ENCODE results near the gene RNF44.

The RNF44 gene

DNA sequence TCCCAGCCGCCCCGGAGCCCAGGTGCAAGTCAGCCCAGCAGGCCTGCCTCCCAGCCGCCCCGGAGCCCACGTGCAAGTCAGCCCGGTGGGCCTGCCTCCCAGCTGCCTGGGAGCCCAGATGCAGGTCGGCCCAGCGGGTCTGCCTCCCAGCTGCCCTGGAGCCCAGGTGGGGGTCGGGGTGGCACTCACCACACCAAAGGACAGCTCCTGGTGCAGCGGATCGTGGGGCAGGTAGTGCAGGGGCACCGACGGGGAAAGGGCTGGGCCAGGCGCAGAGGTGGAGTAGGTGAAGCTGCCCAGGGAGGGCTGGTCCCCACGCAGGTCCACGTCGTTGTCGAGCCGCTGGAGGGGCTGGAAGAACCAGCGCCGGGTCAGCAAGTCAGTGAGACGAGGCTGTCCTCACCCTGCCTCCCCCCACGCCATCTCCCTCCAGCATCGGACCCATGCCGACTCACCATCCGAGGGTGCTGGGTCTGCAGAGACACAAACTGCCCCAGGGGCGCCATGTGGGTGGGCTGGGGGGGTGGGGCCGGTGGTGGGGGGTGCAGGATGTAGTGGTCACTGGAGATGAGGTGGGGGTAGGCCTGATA, 6.7 kb downstream of the RNF44 start:
- Histone ChIP-seq H3K4me1 (ENCODE audit: control insufficient read depth in 2 of 2, insufficient read depth in 2 of 2, low read length in 2 of 2) (peaks cover 34 to 42% of the 10 kb centered on the region in 2 donors), H3K27me3 (ENCODE audit: control insufficient read depth in 2 of 2, insufficient read depth in 2 of 2, low read length in 2 of 2) (no peaks in the 10 kb centered on the region), H3K4me3 (ENCODE audit: low read length in 2 of 2) (no peak overlapping the region), H3K27ac (ENCODE audit: low read depth in 2 of 2, low read length in 2 of 2) (no peak overlapping the region), H3K9ac (ENCODE audit: low read depth in 1 of 2, low read length in 2 of 2) (no peak overlapping the region), H3K9me3 (ENCODE audit: control insufficient read depth in 2 of 2, low read length in 2 of 2) (no peaks in the 10 kb centered on the region), H3K36me3 (ENCODE audit: control insufficient read depth in 2 of 2, insufficient read depth in 2 of 2, low read length in 2 of 2) (peaks cover 36 to 37% of the 10 kb centered on the region in 2 donors)

DNA sequence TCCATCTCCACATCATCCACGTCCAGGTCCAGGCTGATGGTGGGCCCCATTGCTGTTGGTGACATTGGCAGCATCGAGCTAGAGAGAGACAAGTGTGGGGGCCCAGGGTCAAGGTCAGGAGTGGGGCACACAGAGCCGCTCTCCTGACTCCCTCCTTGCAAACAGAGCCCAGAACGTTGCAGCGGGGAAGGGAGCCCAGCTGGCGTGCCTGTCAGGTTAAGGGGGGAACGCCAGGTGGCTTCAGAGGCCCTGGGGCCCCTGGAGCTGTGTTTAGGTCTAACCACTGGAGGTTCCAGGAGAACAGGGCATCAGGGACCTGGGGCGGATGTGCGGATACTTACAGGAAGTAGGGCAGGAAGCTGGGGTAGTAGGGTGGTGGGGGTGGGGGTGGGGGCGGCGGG, 7.5 kb downstream of the RNF44 start:
- no peak overlapping the region for H3K9ac ChIP-seq (ENCODE audit: low read depth in 1 of 2, low read length in 2 of 2)
- no peak overlapping the region for H3K4me3 ChIP-seq (ENCODE audit: low read length in 2 of 2)
- no peak overlapping the region for H3K27ac ChIP-seq (ENCODE audit: low read depth in 2 of 2, low read length in 2 of 2)
- no peaks in the 10 kb centered on the region for H3K9me3 ChIP-seq (ENCODE audit: control insufficient read depth in 2 of 2, low read length in 2 of 2)
- H3K4me1 ChIP-seq (ENCODE audit: control insufficient read depth in 2 of 2, insufficient read depth in 2 of 2, low read length in 2 of 2): peaks cover 26 to 34% of the 10 kb centered on the region in 2 donors
- H3K36me3 ChIP-seq (ENCODE audit: control insufficient read depth in 2 of 2, insufficient read depth in 2 of 2, low read length in 2 of 2): peaks cover 34 to 36% of the 10 kb centered on the region in 2 donors
- no peaks in the 10 kb centered on the region for H3K27me3 ChIP-seq (ENCODE audit: control insufficient read depth in 2 of 2, insufficient read depth in 2 of 2, low read length in 2 of 2)

DNA sequence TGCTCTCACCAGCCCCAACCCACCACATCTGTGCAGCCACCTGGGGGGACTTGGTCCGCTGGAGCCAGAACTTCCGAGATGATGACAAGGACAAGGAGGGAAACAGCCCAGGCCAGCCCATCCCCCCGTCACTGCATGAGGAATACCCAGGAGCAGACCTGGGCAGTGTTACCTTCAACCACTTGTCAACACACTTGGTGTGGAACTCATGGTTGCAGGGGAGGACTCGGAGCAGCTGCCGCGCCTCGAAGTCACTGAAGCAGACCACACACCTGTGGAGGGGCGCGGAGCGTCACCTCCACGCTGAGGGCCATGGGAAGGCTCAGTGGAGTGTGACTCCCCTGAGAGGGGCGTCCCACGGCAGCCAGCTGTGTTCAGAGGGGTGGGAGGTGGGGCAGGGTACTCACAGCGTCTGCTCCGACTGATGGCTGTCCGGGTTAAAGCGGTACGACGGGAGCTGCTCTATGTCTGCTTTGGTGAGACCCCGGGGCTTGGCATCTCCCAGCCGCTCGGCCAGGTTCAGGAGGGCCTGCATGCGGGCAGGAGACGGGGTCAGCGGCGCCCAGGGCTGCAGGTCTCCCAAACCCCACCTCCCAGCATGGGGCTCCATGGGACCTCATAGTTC, 8.0 kb downstream of the RNF44 start:
- Histone ChIP-seq H3K4me3 (ENCODE audit: low read length in 2 of 2) (no peak overlapping the region), H3K9me3 (ENCODE audit: control insufficient read depth in 2 of 2, low read length in 2 of 2) (no peaks in the 10 kb centered on the region), H3K27me3 (ENCODE audit: control insufficient read depth in 2 of 2, insufficient read depth in 2 of 2, low read length in 2 of 2) (no peaks in the 10 kb centered on the region), H3K36me3 (ENCODE audit: control insufficient read depth in 2 of 2, insufficient read depth in 2 of 2, low read length in 2 of 2) (peaks cover 34 to 36% of the 10 kb centered on the region in 2 donors), H3K27ac (ENCODE audit: low read depth in 2 of 2, low read length in 2 of 2) (no peak overlapping the region), H3K4me1 (ENCODE audit: control insufficient read depth in 2 of 2, insufficient read depth in 2 of 2, low read length in 2 of 2) (peaks cover 21 to 29% of the 10 kb centered on the region in 2 donors), H3K9ac (ENCODE audit: low read depth in 1 of 2, low read length in 2 of 2) (no peak overlapping the region)

DNA sequence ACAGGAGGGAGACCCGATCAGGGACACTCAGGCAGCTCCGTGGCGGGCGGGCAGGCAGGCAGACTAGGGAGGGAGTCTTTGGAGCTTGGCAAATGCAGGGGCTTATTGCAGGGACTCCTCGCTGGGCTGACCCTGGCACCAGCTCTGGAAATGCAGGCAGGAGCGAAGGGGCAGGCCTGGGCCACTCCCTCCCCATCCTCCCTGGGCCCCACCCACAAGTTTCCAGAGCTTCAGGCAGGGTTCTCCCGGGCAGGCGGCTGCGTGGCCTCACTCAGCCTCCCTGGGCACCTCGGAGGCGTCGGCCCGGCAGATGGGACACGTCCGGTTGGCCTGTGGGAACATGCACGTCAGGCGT, 8.5 kb downstream of the RNF44 start:
- H3K27ac ChIP-seq (ENCODE audit: low read depth in 2 of 2, low read length in 2 of 2): no peak overlapping the region
- H3K9me3 ChIP-seq (ENCODE audit: control insufficient read depth in 2 of 2, low read length in 2 of 2): no peaks in the 10 kb centered on the region
- H3K4me3 ChIP-seq (ENCODE audit: low read length in 2 of 2): no peak overlapping the region
- peaks cover 16 to 24% of the 10 kb centered on the region in 2 donors for H3K4me1 ChIP-seq (ENCODE audit: control insufficient read depth in 2 of 2, insufficient read depth in 2 of 2, low read length in 2 of 2)
- no peaks in the 10 kb centered on the region for H3K27me3 ChIP-seq (ENCODE audit: control insufficient read depth in 2 of 2, insufficient read depth in 2 of 2, low read length in 2 of 2)
- H3K36me3 ChIP-seq (ENCODE audit: control insufficient read depth in 2 of 2, insufficient read depth in 2 of 2, low read length in 2 of 2): peaks cover 34 to 36% of the 10 kb centered on the region in 2 donors
- no peak overlapping the region for H3K9ac ChIP-seq (ENCODE audit: low read depth in 1 of 2, low read length in 2 of 2)

DNA sequence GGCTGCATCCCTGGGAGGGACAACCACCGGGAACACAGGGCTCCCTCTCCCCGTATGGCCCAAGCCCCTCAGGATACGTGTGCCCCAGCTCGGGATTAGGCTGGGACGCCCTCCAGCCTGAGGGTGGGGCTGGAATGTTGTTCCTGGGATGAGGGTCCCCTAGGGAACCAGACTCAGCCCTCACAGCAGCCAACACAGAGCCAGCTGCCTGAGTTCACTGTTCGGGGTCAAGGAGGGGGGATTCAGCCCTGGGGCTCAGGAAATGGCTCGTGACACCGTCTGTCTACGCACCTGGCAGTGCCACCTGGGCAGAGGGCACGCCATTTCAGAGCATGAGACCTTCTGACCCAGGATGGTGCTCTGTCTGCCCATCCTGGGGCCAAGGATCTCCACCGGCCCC, 8.9 kb downstream of the RNF44 start:
- H3K4me3 ChIP-seq (ENCODE audit: low read length in 2 of 2): no peak overlapping the region
- H3K4me1 ChIP-seq (ENCODE audit: control insufficient read depth in 2 of 2, insufficient read depth in 2 of 2, low read length in 2 of 2): peaks cover 12 to 20% of the 10 kb centered on the region in 2 donors
- peaks cover 34 to 36% of the 10 kb centered on the region in 2 donors for H3K36me3 ChIP-seq (ENCODE audit: control insufficient read depth in 2 of 2, insufficient read depth in 2 of 2, low read length in 2 of 2)
- H3K9ac ChIP-seq (ENCODE audit: low read depth in 1 of 2, low read length in 2 of 2): no peak overlapping the region
- no peak overlapping the region for H3K27ac ChIP-seq (ENCODE audit: low read depth in 2 of 2, low read length in 2 of 2)
- no peaks in the 10 kb centered on the region for H3K9me3 ChIP-seq (ENCODE audit: control insufficient read depth in 2 of 2, low read length in 2 of 2)
- no peaks in the 10 kb centered on the region for H3K27me3 ChIP-seq (ENCODE audit: control insufficient read depth in 2 of 2, insufficient read depth in 2 of 2, low read length in 2 of 2)

DNA sequence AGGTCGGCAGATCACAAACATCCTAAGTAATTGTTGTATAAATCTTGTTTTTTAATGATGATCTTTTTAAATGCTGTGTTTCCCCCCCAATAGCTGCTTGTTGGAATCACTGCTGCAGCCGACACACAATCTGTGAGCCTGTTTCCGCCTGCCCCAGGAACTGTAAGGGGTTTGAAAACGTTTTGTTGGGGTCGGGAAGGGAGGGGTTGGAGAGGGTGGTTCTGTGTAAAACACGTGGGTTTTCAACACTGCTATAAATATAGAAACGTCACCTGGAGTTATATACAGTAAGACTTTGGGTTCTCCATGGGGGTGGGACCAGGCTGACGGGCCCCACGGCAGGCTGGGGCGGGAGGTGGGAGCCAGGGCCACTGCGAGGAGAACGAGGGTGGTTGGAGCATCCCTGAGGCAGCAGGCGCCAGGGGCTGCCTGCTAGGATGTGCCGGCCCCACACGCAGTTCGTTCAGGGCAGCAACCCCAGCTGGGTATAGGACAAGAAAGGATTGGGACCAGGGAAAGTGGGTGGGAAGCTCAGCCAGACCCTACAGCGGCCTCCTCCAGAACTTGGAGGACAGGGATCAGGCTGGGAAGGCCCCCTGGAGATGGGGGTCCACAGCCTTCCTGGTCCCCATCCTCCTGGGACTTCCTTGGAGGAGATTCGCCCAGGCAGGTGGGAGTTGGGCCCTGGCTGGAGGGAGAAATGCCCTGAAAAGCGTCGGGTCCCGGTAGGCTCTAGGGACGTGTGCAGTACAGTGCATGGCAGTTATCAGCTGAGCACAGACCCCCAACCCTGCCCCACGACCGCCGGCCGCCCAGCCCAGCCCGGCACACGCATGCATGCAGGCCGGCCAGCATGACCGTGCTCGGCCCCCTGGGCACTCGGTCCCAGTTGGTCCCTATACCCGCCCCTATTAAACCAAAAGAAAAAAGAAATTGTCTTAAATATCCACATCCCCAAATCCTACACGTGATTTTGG, 9.7 kb downstream of the RNF44 start:
- Histone ChIP-seq H3K27me3 (ENCODE audit: control insufficient read depth in 2 of 2, insufficient read depth in 2 of 2, low read length in 2 of 2) (no peaks in the 10 kb centered on the region), H3K9ac (ENCODE audit: low read depth in 1 of 2, low read length in 2 of 2) (no peak overlapping the region), H3K36me3 (ENCODE audit: control insufficient read depth in 2 of 2, insufficient read depth in 2 of 2, low read length in 2 of 2) (peaks cover 34 to 36% of the 10 kb centered on the region in 2 donors), H3K27ac (ENCODE audit: low read depth in 2 of 2, low read length in 2 of 2) (no peak overlapping the region), H3K4me3 (ENCODE audit: low read length in 2 of 2) (no peak overlapping the region), H3K4me1 (ENCODE audit: control insufficient read depth in 2 of 2, insufficient read depth in 2 of 2, low read length in 2 of 2) (peaks cover 5 to 13% of the 10 kb centered on the region in 2 donors), H3K9me3 (ENCODE audit: control insufficient read depth in 2 of 2, low read length in 2 of 2) (no peaks in the 10 kb centered on the region)

DNA sequence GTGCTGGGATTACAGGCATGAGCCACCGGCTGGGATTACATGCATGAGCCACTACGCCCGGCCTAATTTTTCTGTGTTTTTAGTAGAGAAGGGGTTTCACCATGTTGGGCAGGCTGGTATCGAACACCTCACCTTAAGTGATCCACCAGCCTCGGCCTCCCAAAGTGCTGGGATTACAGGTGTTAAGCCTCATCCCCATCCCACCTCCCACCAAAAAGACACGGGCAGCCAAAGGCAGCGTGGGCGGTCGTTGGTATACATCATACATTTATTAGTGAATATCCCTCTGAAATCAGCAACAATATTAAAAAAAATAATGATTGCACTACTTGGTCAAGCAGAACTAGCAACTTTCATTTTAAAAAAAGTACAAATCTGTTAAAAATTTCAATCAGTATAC, 10.7 kb downstream of the RNF44 start:
- Histone ChIP-seq H3K27me3 (ENCODE audit: control insufficient read depth in 2 of 2, insufficient read depth in 2 of 2, low read length in 2 of 2) (no peaks in the 10 kb centered on the region), H3K9me3 (ENCODE audit: control insufficient read depth in 2 of 2, low read length in 2 of 2) (no peaks in the 10 kb centered on the region), H3K36me3 (ENCODE audit: control insufficient read depth in 2 of 2, insufficient read depth in 2 of 2, low read length in 2 of 2) (peaks cover 29 to 33% of the 10 kb centered on the region in 2 donors), H3K27ac (ENCODE audit: low read depth in 2 of 2, low read length in 2 of 2) (no peak overlapping the region), H3K4me1 (ENCODE audit: control insufficient read depth in 2 of 2, insufficient read depth in 2 of 2, low read length in 2 of 2) (peaks cover 5 to 13% of the 10 kb centered on the region in 2 donors), H3K9ac (ENCODE audit: low read depth in 1 of 2, low read length in 2 of 2) (no peak overlapping the region), H3K4me3 (ENCODE audit: low read length in 2 of 2) (no peak overlapping the region)

DNA sequence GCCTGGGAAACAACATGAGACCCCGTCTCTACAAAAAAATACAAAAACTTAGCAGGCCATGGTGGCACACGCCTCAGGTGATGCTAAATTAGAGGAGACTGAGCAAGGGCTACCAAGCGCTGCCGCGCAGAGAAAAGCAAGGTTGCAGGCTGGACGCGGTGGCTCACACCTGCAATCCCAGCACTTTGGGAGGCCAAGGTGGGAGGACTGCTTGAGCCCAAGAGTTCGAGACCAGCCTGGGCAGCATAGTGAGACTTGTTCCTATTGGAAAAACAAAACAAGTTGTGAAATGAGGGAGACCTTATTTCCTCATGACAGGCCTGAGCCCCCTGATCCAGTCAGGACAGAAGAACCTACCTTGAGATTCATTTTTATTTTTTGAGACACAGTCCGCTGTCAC, 11.5 kb downstream of the RNF44 start:
- peaks cover 23 to 27% of the 10 kb centered on the region in 2 donors for H3K36me3 ChIP-seq (ENCODE audit: control insufficient read depth in 2 of 2, insufficient read depth in 2 of 2, low read length in 2 of 2)
- H3K9me3 ChIP-seq (ENCODE audit: control insufficient read depth in 2 of 2, low read length in 2 of 2): no peaks in the 10 kb centered on the region
- no peak overlapping the region for H3K4me3 ChIP-seq (ENCODE audit: low read length in 2 of 2)
- H3K4me1 ChIP-seq (ENCODE audit: control insufficient read depth in 2 of 2, insufficient read depth in 2 of 2, low read length in 2 of 2): peaks cover 0 to 6% of the 10 kb centered on the region in 2 donors
- H3K9ac ChIP-seq (ENCODE audit: low read depth in 1 of 2, low read length in 2 of 2): no peak overlapping the region
- no peaks in the 10 kb centered on the region for H3K27me3 ChIP-seq (ENCODE audit: control insufficient read depth in 2 of 2, insufficient read depth in 2 of 2, low read length in 2 of 2)
- no peak overlapping the region for H3K27ac ChIP-seq (ENCODE audit: low read depth in 2 of 2, low read length in 2 of 2)

DNA sequence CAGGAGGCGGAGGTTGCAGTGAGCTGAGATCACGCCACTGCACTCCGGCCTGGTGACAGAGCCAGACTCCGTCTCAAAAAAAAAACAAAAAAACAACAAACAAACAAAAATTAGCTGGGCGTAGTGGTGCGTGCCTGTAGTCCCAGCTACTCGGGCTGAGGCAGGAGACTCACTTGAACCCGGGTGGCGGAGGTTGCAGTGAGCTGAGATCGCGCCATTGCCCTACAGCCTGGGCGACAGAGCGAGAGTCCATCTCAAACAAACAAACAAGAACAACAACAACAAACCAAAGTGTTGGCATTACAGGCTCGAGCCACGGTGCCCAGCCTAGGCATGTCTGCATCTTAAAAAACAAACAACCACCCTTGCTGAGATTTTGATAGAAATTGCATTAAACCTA, 12.2 kb downstream of the RNF44 start:
- peaks cover 20 to 23% of the 10 kb centered on the region in 2 donors for H3K36me3 ChIP-seq (ENCODE audit: control insufficient read depth in 2 of 2, insufficient read depth in 2 of 2, low read length in 2 of 2)
- H3K9ac ChIP-seq (ENCODE audit: low read depth in 1 of 2, low read length in 2 of 2): no peak overlapping the region
- H3K27me3 ChIP-seq (ENCODE audit: control insufficient read depth in 2 of 2, insufficient read depth in 2 of 2, low read length in 2 of 2): no peaks in the 10 kb centered on the region
- H3K4me1 ChIP-seq (ENCODE audit: control insufficient read depth in 2 of 2, insufficient read depth in 2 of 2, low read length in 2 of 2): peaks cover 2 to 4% of the 10 kb centered on the region in 2 donors
- H3K27ac ChIP-seq (ENCODE audit: low read depth in 2 of 2, low read length in 2 of 2): no peak overlapping the region
- H3K9me3 ChIP-seq (ENCODE audit: control insufficient read depth in 2 of 2, low read length in 2 of 2): no peaks in the 10 kb centered on the region
- H3K4me3 ChIP-seq (ENCODE audit: low read length in 2 of 2): no peak overlapping the region

DNA sequence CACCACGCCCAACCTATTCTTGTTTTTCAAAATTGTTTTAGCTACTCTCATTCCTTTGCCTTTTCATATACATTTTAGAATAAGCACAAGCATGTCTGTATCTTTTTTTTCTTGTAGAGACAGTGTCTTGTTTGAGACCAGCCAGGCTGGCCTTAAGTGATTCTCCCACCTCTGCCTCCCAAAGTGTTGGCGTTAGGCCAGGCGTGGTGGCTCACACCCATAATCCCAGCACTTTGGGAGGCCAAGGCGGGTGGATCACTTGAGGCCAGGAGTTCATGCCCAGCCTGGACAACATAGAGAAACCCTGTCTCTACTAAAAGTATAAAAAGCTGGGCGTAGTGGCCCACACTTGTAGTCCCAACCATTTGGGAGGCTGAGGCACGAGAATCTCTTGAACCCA, 13.1 kb downstream of the RNF44 start:
- H3K36me3 ChIP-seq (ENCODE audit: control insufficient read depth in 2 of 2, insufficient read depth in 2 of 2, low read length in 2 of 2): peaks cover 14 to 16% of the 10 kb centered on the region in 2 donors
- H3K9me3 ChIP-seq (ENCODE audit: control insufficient read depth in 2 of 2, low read length in 2 of 2): no peaks in the 10 kb centered on the region
- no peak overlapping the region for H3K4me3 ChIP-seq (ENCODE audit: low read length in 2 of 2)
- H3K27me3 ChIP-seq (ENCODE audit: control insufficient read depth in 2 of 2, insufficient read depth in 2 of 2, low read length in 2 of 2): no peaks in the 10 kb centered on the region
- H3K4me1 ChIP-seq (ENCODE audit: control insufficient read depth in 2 of 2, insufficient read depth in 2 of 2, low read length in 2 of 2): peaks cover 0 to 2% of the 10 kb centered on the region in 2 donors
- no peak overlapping the region for H3K27ac ChIP-seq (ENCODE audit: low read depth in 2 of 2, low read length in 2 of 2)
- H3K9ac ChIP-seq (ENCODE audit: low read depth in 1 of 2, low read length in 2 of 2): no peak overlapping the region
